DOHH2 (cell line): ENCODE measurements around the gene CYP2W1.
A peak's percentile ranks its signal among the peaks of the same experiment; 100 is the strongest.

ENCODE experiments used
- H3F3A ChIP-seq: fragments of 200-600 bp; sonication (generic), shearing (Covaris generic); 2 replicates; pipeline ENCODE4 v1.6.0; 2016; ENCODE audit warnings: antibody characterized with exemption, mild to moderate bottlenecking; ENCODE audit not compliant: control insufficient read depth, insufficient read depth
- H3K27ac ChIP-seq: fragments of 200-600 bp; sonication (generic); 2 replicates; pipeline ENCODE4 v1.5.1; 2014; ENCODE audit warnings: low read depth, mild to moderate bottlenecking, low read length, moderate library complexity
- H3K27me3 ChIP-seq: fragments of 200-600 bp; sonication (generic); 2 replicates; pipeline ENCODE4 v1.6.1; 2014; ENCODE audit warnings: mild to moderate bottlenecking, low read length, mixed read lengths; ENCODE audit not compliant: control insufficient read depth
- H3K36me3 ChIP-seq: fragments of 200-600 bp; sonication (generic); 2 replicates; pipeline ENCODE4 v1.6.1; 2014; ENCODE audit warnings: mild to moderate bottlenecking, low read length, moderate library complexity, mixed read lengths; ENCODE audit not compliant: control insufficient read depth
- H3K4me1 ChIP-seq: fragments of 200-600 bp; sonication (generic); 2 replicates; pipeline ENCODE4 v1.6.1; 2014; ENCODE audit warnings: mild to moderate bottlenecking, low read length, mixed read lengths; ENCODE audit not compliant: control insufficient read depth
- H3K4me2 ChIP-seq: fragments of 200-600 bp; sonication (generic); 2 replicates; pipeline ENCODE4 v1.6.0; 2014; ENCODE audit warnings: mild to moderate bottlenecking, low read length, moderate library complexity
- H3K4me3 ChIP-seq: fragments of 200-600 bp; sonication (generic); 2 replicates; pipeline ENCODE4 v1.5.1; 2014; ENCODE audit warnings: mild to moderate bottlenecking, low read length, mixed read lengths
- H3K79me2 ChIP-seq: fragments of 200-600 bp; sonication (generic); 2 replicates; pipeline ENCODE4 v1.6.1; 2014; ENCODE audit warnings: mild to moderate bottlenecking, low read length, mixed read lengths; ENCODE audit not compliant: control insufficient read depth
- H3K9me2 ChIP-seq: fragments of 200-600 bp; sonication (generic); replicated peaks from 2 replicates; pipeline ENCODE4 v1.6.1; 2014; ENCODE audit warnings: mild to moderate bottlenecking, low read length, mixed read lengths; ENCODE audit not compliant: control insufficient read depth
- H3K9me3 ChIP-seq: fragments of 200-600 bp; sonication (generic); 2 replicates; pipeline ENCODE4 v1.6.1; 2014; ENCODE audit warnings: antibody characterized with exemption, low read length, mixed read lengths; ENCODE audit not compliant: control insufficient read depth, insufficient read depth
- H4K20me1 ChIP-seq: fragments of 200-600 bp; sonication (generic); 2 replicates; pipeline ENCODE4 v1.6.0; 2014; ENCODE audit warnings: low read depth, mild to moderate bottlenecking, antibody characterized with exemption, low read length, moderate library complexity; ENCODE audit not compliant: control insufficient read depth, insufficient read depth
- CTCF ChIP-seq: fragments of 200-600 bp; sonication (generic); IDR thresholded peaks from one replicate; pipeline ENCODE4 v1.5.1; 2014; ENCODE audit warnings: antibody characterized with exemption, mild to moderate bottlenecking, low read depth, low read length; ENCODE audit not compliant: poor library complexity, severe bottlenecking
- EZH2phosphoT487 ChIP-seq: fragments of 200-600 bp; sonication (generic); IDR thresholded peaks from 2 replicates; pipeline ENCODE4 v1.6.1; 2017; ENCODE audit warnings: borderline replicate concordance, mild to moderate bottlenecking, antibody characterized with exemption, low read length, moderate library complexity, mixed read lengths

Gene CYP2W1

GRCh38 chr7:974172-974571, 8.8 kb upstream of the CYP2W1 start:
- Histone ChIP-seq H3K9me3 (no peaks in the 10 kb centered on the region), H3K79me2 (peaks cover 61% of the 10 kb centered on the region), H3K4me1 (peaks cover 83% of the 10 kb centered on the region), H3K27ac (peak overlapping the region; percentile 72), H3K36me3 (peaks cover 49% of the 10 kb centered on the region), H3K4me2 (peak overlapping the region; percentile 87), H3K9me2 (no peaks in the 10 kb centered on the region), H3K4me3 (peak overlapping the region; percentile 98), H4K20me1 (peaks cover 20% of the 10 kb centered on the region; the same call in 1 of the 2 replicates), H3K27me3 (no peaks in the 10 kb centered on the region), H3F3A (peaks cover 13% of the 10 kb centered on the region)
- TF ChIP-seq EZH2phosphoT487 (no peak), CTCF (no peak)

- Histone ChIP-seq H3K4me3 (peak within 1 kb of the TSS; percentile 98), H3K4me2 (peak within 1 kb of the TSS; percentile 87), H3K4me1 (peaks cover 85% of the 10 kb centered on the region), H3K79me2 (peaks cover 53% of the 10 kb centered on the region), H4K20me1 (peaks cover 20% of the 10 kb centered on the region; the same call in 1 of the 2 replicates), H3K27me3 (no peaks in the 10 kb centered on the region), H3K9me2 (no peaks in the 10 kb centered on the region), H3K9me3 (no peaks in the 10 kb centered on the region), H3F3A (peaks cover 14% of the 10 kb centered on the region), H3K27ac (peak within 1 kb of the TSS; percentile 72), H3K36me3 (peaks cover 41% of the 10 kb centered on the region)
- no peak for TF ChIP-seq EZH2phosphoT487
- no peak for TF ChIP-seq CTCF
These were observed 7.9 kb upstream of the CYP2W1 start, which contains the start of gene COX19 for GRCh38 chr7:974820-975681. Gene COX19, minus strand, starts transcription at chr7:975549. Its CDS starts 40 bp downstream, at chr7:975509.

GRCh38 chr7:975702-976473, 7.1 kb upstream of the CYP2W1 start:
- Histone ChIP-seq H3K9me2 (no peaks in the 10 kb centered on the region), H3K27ac (no peak overlapping the region), H3K36me3 (peaks cover 34% of the 10 kb centered on the region), H3K79me2 (peaks cover 44% of the 10 kb centered on the region), H3K4me3 (peak overlapping the region; percentile 98), H3K27me3 (no peaks in the 10 kb centered on the region), H4K20me1 (peaks cover 17% of the 10 kb centered on the region; the same call in 1 of the 2 replicates), H3K4me2 (peak overlapping the region; percentile 87), H3K9me3 (no peaks in the 10 kb centered on the region), H3K4me1 (peaks cover 85% of the 10 kb centered on the region), H3F3A (peaks cover 14% of the 10 kb centered on the region)
- no peak for TF ChIP-seq EZH2phosphoT487
- TF ChIP-seq CTCF, result no peak
